Measurements from ENCODE around the gene IKZF2.

DNA sequence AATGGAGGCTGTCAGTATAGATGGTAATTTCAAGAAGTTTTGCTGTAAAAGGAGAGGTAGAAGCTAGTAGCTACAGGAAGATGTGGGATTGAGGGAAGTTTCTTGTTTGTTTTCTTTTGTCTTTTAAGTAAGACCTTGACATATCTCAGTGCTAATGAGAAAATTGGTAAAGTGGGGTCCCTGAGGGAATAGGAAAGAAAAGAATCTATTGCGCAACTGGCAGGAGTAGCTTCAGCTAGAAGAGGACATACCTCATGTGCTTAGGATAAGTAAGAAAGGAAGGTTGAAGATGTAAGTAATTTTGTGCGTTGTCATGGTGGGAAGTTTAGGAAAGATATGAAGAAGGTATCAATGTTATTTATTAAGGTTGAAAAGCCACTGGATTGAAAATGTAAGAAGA, 8.4 kb upstream of the IKZF2 start:
- TF ChIP-seq EZH2 (IDR thresholded peaks at IDR 0.05; ENCODE audit: low read length), result no peak
- no peak for TF ChIP-seq CTCF (optimal IDR thresholded peaks at IDR 0.05 in 1 of 3, IDR thresholded peaks at IDR 0.05 in 1 of 3, conservative IDR thresholded peaks at IDR 0.05 in 1 of 3; ENCODE audit: extremely low read depth in 1 of 3, insufficient read depth in 2 of 3, low read length in 3 of 3)

All from keratinocyte (primary cell).